HepG2 (cell line): Measurements from ENCODE around the gene GPR17. TPM values are rescaled to one million over a fixed set of nuclear protein-coding genes. Genes with fewer than 3 reads are reported as not detected.
A peak's percentile ranks its signal among the peaks of the same experiment; 100 is the strongest.

Experiments
- ARID2 ChIP-seq: sonication (generic); formaldehyde crosslinking; IDR thresholded peaks from 2 replicates; pipeline ENCODE4 v1.8.1; 2022; ENCODE audit warnings: mild to moderate bottlenecking, missing genetic modification reagents, borderline replicate concordance
- ATF1 ChIP-seq: IDR thresholded peaks from 2 replicates; pipeline ENCODE4 v1.6.1; 2016; ENCODE audit warnings: mild to moderate bottlenecking, control low read depth
- CAMTA2 ChIP-seq: sonication (generic); formaldehyde crosslinking; IDR thresholded peaks from 2 replicates; pipeline ENCODE4 v1.4.0; 2020; ENCODE audit warnings: mild to moderate bottlenecking, missing genetic modification reagents, borderline replicate concordance
- CREB1 ChIP-seq, 2 experiments: fragments of 450-650 bp in 1 of 2; IDR thresholded peaks; 2 replicates each; pipeline ENCODE4 v1.6.1; 2016 to 2017; ENCODE audit warnings: control low read depth in 1 of 2, mild to moderate bottlenecking in 1 of 2, missing compliant biosample characterization in 1 of 2, missing genetic modification characterization in 1 of 2
- EP300 ChIP-seq, 3 experiments: sonication (generic) in 1 of 3; formaldehyde crosslinking in 1 of 3; IDR thresholded peaks; 2 replicates each; pipeline versions ENCODE4 v1.5.1 to v1.6.1; 2011 to 2020; ENCODE audit warnings: low read depth in 2 of 3, low read length in 2 of 3, borderline replicate concordance in 1 of 3, improper control_type of control experiment in 1 of 3, mild to moderate bottlenecking in 1 of 3, missing genetic modification reagents in 1 of 3, moderate library complexity in 1 of 3
- GLMP ChIP-seq: sonication (generic); formaldehyde crosslinking; IDR thresholded peaks from 2 replicates; pipeline ENCODE4 v1.9.0; 2021; ENCODE audit warnings: missing genetic modification reagents, mild to moderate bottlenecking, borderline replicate concordance
- GZF1 ChIP-seq: sonication (generic); formaldehyde crosslinking; IDR thresholded peaks from 2 replicates; pipeline ENCODE4 v1.5.1; 2020; ENCODE audit warnings: mild to moderate bottlenecking, missing genetic modification reagents
- HMG20A ChIP-seq: IDR thresholded peaks from 2 replicates; pipeline ENCODE4 v1.6.1; 2016; ENCODE audit warnings: borderline replicate concordance
- HNRNPL ChIP-seq: fragments of 200-400 bp; formaldehyde crosslinking; IDR thresholded peaks from 2 replicates; pipeline ENCODE4 v1.6.1; 2017; ENCODE audit warnings: mild to moderate bottlenecking, low read depth, low read length
- KLF13 ChIP-seq: sonication (generic); formaldehyde crosslinking; IDR thresholded peaks from 2 replicates; pipeline ENCODE4 v1.4.0; 2020; ENCODE audit warnings: mild to moderate bottlenecking, missing genetic modification reagents
- KMT2A ChIP-seq: sonication (generic); formaldehyde crosslinking; IDR thresholded peaks from 2 replicates; pipeline ENCODE4 v1.4.0; 2020; ENCODE audit warnings: missing genetic modification reagents
- KMT2B ChIP-seq: IDR thresholded peaks from 2 replicates; pipeline ENCODE4 v1.6.1; 2016; ENCODE audit warnings: missing genetic modification reagents, missing compliant biosample characterization
- MXD4 ChIP-seq: IDR thresholded peaks from 2 replicates; pipeline ENCODE4 v1.6.1; 2016; ENCODE audit warnings: mild to moderate bottlenecking, missing biosample characterization, missing genetic modification reagents
- NFIB ChIP-seq: sonication (generic); formaldehyde crosslinking; IDR thresholded peaks from 2 replicates; pipeline ENCODE4 v1.9.0; 2021; ENCODE audit warnings: missing genetic modification reagents, mild to moderate bottlenecking, borderline replicate concordance
- PAF1 ChIP-seq: IDR thresholded peaks from 2 replicates; pipeline ENCODE4 v1.6.1; 2016; ENCODE audit warnings: missing genetic modification reagents, missing compliant biosample characterization
- PAWR ChIP-seq: sonication (generic); formaldehyde crosslinking; IDR thresholded peaks from 2 replicates; pipeline ENCODE4 v1.4.0; 2020; ENCODE audit warnings: missing genetic modification reagents, mild to moderate bottlenecking, borderline replicate concordance
- ZBTB20 ChIP-seq: sonication (generic); formaldehyde crosslinking; IDR thresholded peaks from 2 replicates; pipeline ENCODE4 v1.8.1; 2023; ENCODE audit warnings: missing genetic modification reagents, low read depth, mild to moderate bottlenecking, borderline replicate concordance
- ZC3H4 ChIP-seq: sonication (generic); formaldehyde crosslinking; IDR thresholded peaks from 2 replicates; pipeline ENCODE4 v1.4.0; 2020; ENCODE audit warnings: missing genetic modification reagents, borderline replicate concordance
- ZNF530 ChIP-seq: sonication (generic); formaldehyde crosslinking; IDR thresholded peaks from 2 replicates; pipeline ENCODE4 v1.5.0; 2020; ENCODE audit warnings: low read depth, mild to moderate bottlenecking, missing genetic modification reagents
- ZNF570 ChIP-seq: sonication (generic); formaldehyde crosslinking; IDR thresholded peaks from 2 replicates; pipeline ENCODE4 v1.4.0; 2020; ENCODE audit warnings: mild to moderate bottlenecking, missing genetic modification reagents, borderline replicate concordance
- ZNF597 ChIP-seq: sonication (generic); formaldehyde crosslinking; IDR thresholded peaks from 2 replicates; pipeline ENCODE4 v1.5.0; 2020; ENCODE audit warnings: missing genetic modification reagents
- ZSCAN22 ChIP-seq: sonication (generic); formaldehyde crosslinking; IDR thresholded peaks from 2 replicates; pipeline ENCODE4 v1.4.0; 2020; ENCODE audit warnings: mild to moderate bottlenecking, missing genetic modification reagents
- polyA plus RNA-seq, 8 experiments: library from polyadenylated mRNA; depleted of rRNA in 3 of 8; stranded (reverse) in 7 of 8; unstranded in 1 of 8; fragments of >200 nt; fragmentation: Illumina TruSeq in 4 of 8; extraction: Trizol in 4 of 8; gene quantifications; 2 replicates each; pipeline versions ENCODE4 v1.2.1 to v1.2.3, GENCODE V29; 2011 to 2016; ENCODE audit warnings: low read depth in 4 of 8, missing spikeins in 1 of 8, mixed read lengths in 1 of 8; ENCODE audit not compliant: insufficient read depth in 1 of 8
- total RNA-seq, 5 experiments: library from RNA; depleted of rRNA; stranded (reverse); fragments of >200 nt; fragmentation: Illumina TruSeq; extraction: Trizol; gene quantifications; 2 replicates each; pipeline ENCODE4 v1.2.3, GENCODE V29; 2016; ENCODE audit warnings: low read depth in 1 of 5
- TF ChIP-seq, protein P1 (sequence below): sonication (generic); formaldehyde crosslinking; conservative IDR thresholded peaks from 2 replicates; pipeline ENCODE4 v1.8.0; 2022; ENCODE audit warnings: missing genetic modification reagents

The GPR17 gene
- total and polyA plus RNA-seq, 2 of the 13 experiments (the other 11 are each of a cell fraction or from before 2014, with no cell fraction given) = not detected

DNA sequence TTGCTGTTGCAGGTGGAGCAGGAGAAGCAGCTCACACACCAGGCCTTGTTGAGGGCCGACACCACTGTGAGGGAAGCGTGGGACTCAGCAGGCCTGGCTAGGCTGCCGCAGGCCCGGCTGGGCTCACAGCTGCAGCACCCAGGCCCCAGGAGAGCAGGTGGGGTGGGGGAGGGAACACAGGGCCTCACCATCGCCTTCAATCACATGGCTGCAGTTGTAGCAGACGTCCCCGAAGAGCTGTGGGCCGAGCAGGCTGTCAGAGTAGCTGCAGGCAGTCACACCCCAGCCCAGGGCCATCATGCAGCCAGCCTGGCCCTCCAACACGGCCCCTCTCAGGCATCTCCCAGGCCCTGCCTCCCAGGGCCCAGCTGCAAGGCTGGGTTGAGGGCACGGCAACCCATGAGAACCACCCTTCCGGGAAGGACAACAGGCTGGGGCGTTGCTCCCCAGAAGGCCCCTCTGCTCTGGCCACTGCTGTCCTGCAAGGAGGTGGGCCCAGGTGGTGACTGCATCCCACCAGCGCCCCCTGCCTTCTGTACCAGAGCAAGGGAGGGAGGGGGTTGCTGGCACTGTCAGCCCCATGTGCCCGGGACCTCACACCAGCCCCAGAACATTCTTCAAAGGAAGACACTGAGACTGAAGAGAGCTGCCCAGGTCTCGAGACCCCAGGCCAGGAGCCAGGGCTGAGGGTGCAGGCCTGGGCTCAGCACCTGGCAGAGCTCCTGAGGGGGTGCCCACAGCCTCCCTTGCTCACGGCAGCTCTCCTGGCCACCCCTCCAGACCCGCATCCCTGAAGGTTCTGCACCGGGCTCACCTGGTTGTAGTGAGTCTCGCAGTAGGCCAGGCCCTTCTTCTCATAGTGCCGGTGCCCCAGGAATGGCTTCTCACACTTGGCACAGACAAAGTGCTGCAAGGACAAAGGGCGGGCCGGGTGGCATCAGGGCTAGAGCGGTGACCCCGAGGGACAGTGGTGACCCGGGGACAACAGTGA, 5.6 kb upstream of the GPR17 start (continued):
- TF ChIP-seq ZNF597 (CRISPR knock-in tag) = no peak
- no peak for TF ChIP-seq ATF1
- no peak for TF ChIP-seq ZBTB20 (CRISPR knock-in tag)
- TF ChIP-seq KLF13 (CRISPR knock-in tag) = no peak
- TF ChIP-seq CREB1 (IDR thresholded peaks at IDR 0.05) = no peak
- no peak for TF ChIP-seq CREB1 (CRISPR knock-in tag; IDR thresholded peaks at IDR 0.05)
- no peak for TF ChIP-seq ARID2
- TF ChIP-seq ZNF570 (CRISPR knock-in tag) = no peak
- peak; percentile 92 for TF ChIP-seq HNRNPL
- no peak for TF ChIP-seq EP300 (IDR thresholded peaks at IDR 0.05; ENCODE audit: low read depth in 2 of 2, low read length in 2 of 2)
- TF ChIP-seq EP300 (CRISPR knock-in tag; IDR thresholded peaks at IDR 0.05; ENCODE audit: borderline replicate concordance) = no peak
- TF ChIP-seq PAF1 = no peak
- no peak; the same call in 1 of the 2 replicates for TF ChIP-seq MXD4 (CRISPR knock-in tag)
- TF ChIP-seq NFIB = no peak
- no peak for TF ChIP-seq ZNF530 (CRISPR knock-in tag)
- TF ChIP-seq GZF1 = no peak
- TF ChIP-seq ZC3H4 (CRISPR knock-in tag) = no peak
- no peak for TF ChIP-seq PAWR
- TF ChIP-seq ZSCAN22 = no peak
- no peak for TF ChIP-seq KMT2A (CRISPR knock-in tag)
- TF ChIP-seq HMG20A (CRISPR knock-in tag) = no peak
- TF ChIP-seq, protein P1, sequence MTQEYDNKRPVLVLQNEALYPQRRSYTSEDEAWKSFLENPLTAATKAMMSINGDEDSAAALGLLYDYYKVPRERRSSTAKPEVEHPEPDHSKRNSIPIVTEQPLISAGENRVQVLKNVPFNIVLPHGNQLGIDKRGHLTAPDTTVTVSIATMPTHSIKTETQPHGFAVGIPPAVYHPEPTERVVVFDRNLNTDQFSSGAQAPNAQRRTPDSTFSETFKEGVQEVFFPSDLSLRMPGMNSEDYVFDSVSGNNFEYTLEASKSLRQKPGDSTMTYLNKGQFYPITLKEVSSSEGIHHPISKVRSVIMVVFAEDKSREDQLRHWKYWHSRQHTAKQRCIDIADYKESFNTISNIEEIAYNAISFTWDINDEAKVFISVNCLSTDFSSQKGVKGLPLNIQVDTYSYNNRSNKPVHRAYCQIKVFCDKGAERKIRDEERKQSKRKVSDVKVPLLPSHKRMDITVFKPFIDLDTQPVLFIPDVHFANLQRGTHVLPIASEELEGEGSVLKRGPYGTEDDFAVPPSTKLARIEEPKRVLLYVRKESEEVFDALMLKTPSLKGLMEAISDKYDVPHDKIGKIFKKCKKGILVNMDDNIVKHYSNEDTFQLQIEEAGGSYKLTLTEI = no peak
- TF ChIP-seq CAMTA2 (CRISPR knock-in tag) = no peak
- no peak for TF ChIP-seq GLMP (CRISPR knock-in tag)
- no peak for TF ChIP-seq KMT2B (CRISPR knock-in tag)
